HG03097 (cell line): ENCODE measurements around the gene LGMN.
A peak's percentile ranks its signal among the peaks of the same experiment; 100 is the strongest.
"Not testable (repeated sequence)": the region's sequence is repeated elsewhere in the genome, so short reads cannot be mapped to it uniquely, and the experiment has no call there.

ENCODE experiments used
- ATAC-seq: cut with Tn5 transposase; IDR thresholded peaks from one replicate; pipeline ENCODE4 v1.9.1; 2021; ENCODE audit not compliant: unreplicated experiment, low FRiP score

Gene LGMN

DNA sequence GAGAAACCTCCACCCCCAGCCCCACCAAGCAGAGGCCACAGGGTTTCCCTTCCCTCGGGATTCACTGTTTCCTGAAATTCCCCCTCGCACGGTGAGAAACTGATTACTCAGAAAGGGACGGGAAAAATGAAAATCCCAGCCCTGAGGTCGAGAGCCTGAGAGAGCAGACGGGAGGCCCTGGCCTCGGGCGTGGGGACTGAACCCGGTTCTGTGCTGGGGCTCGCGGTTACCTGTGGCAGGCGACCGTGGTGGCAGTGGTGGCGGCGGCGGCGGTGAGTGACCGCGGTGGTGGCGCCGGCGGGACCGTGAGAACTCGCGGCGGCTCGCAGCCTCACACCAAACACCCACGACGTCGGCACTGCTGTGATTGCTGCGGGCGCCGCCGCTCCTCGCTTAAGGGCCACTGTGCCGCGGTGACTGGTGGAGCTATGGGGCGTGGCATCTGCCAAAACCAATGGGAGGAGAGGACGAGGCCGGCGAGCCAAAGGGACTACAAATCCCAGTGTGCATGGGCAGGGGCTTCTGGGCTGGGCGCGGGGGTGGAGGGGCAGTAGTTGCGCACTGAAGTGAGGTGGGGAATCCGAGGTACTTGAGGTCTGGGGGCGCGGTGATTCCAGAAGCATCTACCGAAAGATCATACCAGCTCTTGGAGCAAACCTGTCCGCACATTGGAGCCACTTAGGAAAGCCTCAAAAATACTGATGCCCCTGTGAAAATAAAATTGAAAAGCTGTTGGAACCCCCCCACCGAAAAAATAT lies at the start of gene LGMN:
LGMN (minus strand) TSS at position 369 of the 758 bp plus-strand sequence. CDS start 15,841 bp downstream, outside the sequence.
- ATAC-seq = peak; percentile 74

GRCh38 chr14:92794961-92795360 lies 46.5 kb upstream of the LGMN start:
- no peak for ATAC-seq

DNA sequence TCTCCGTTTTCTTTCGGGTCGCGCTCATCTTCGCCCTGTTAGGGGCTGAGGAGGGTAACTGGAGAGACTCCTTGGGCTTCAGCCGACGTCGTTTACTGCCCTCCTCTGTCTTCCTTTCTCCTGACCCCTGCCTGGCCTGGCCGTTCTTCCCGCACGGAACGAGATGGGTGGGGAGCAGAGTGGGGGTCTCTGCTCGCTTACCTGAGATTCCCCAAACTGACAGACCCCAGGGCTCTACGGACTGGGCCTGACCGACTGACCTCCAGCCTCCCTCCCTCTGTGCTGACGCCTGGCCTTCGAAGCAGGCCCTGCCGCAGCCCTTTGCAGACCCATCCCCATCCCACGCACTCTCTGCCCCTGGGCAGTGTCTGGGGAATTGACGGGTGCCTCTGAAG lies 46.1 kb upstream of the LGMN start:
- ATAC-seq = no peak

- ATAC-seq = peak; percentile 95
These were observed 45.5 kb upstream of the LGMN start, which contains the start of gene GOLGA5 for GRCh38 chr14:92793709-92794546. TSS of gene GOLGA5 (plus strand) at chr14:92794305. CDS start at chr14:92797438, 3,133 bp downstream.

DNA sequence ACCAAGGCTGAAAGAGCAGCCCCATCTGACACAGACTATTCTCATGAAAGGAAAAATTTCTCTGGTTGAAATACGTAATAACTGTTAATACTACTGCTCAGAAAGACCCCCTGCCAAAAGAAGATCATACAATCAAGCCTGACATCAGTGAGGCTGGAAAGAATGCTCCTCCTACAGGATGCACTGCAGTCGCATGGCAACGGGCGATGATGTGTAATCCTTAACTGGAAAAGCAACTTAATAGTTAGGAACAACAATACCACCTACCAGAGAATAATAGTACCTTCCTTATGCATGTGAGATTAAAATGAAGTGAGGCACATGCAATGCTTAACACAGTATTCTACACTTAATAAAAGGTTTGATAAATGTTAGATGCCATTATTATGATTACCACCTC lies 44.5 kb upstream of the LGMN start:
- no peak for ATAC-seq

- no peak for ATAC-seq
These were observed 41.1 kb upstream of the LGMN start for GRCh38 chr14:92789457-92790089.

DNA sequence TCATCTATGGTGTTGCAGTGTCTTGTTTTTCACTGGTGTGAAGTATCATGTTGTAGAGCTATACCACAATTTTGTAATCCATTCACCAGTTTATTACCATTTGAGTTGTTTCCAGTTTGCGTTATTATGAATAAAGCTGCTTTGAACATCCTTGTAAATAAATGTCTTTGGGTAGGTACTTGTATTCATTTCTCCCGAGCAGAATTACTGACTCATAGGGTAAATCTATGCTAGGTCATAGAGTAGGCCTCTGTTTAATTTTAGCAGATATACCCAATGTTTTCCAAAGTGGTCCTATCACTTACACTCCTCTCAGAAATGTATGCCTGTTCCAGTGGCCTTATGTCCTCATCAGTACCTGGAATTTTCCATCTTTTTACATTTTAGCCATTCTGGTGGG lies 39.1 kb upstream of the LGMN start:
- ATAC-seq = no peak

GRCh38 chr14:92786427-92786756 lies 38.0 kb upstream of the LGMN start:
- no peak for ATAC-seq

DNA sequence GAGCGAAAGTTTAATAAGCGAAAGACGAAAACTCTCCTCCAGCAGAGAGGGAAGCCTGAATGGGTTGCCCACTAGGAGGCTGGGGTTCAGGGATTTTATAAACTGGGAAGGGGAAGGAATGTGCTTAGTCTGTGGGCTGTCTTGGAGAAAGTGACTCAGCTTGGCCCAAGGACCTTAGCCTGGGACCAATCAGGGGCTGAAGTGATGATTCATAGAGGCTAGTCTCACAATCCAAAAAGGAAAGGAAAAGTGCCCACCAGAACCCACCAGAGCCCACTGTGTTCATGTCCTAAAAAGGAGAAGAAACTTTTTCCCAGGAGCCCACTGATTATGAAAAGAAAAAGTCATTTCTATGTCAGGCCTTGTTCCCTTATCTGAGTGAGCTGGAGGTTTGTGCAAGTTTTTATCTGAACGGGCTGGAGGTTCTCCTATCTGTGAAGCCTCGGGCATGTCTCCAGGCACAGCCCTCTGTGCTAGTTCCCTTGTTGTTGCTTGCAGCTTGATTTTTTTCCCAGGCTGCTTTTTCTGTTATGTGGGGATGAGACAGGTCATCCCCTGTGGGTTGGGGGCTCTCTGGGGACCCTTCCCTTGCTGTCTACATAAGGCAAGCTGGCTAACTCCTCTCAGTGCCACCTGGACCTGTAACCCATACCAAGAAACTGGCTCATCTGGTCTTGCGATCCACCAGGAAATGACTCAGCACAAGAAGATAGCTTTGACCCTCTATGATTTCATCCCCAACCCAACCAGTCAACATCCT lies 37.4 kb upstream of the LGMN start:
- no peak for ATAC-seq

GRCh38 chr14:92783813-92784431 lies 35.5 kb upstream of the LGMN start:
- no peak for ATAC-seq

DNA sequence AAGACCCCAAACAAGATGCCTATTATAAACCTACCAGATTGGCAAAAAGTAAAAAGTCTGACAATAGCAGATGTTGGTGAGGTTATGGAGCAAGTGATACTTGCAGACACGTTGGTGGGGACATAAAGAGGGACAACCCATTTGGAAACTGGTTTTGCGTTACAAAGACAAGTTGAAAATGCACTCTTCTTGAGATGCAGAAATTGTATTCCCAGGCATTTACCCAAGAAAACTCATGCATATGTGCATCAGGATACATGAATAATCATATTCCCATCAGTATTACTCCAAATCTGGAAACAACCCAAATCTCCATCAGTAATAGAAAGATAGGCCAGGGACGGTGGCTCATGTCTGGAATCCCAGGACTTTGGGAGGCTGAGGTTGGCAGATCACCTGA lies 32.9 kb upstream of the LGMN start:
- ATAC-seq = no peak

- ATAC-seq = no peak
These were observed 32.2 kb upstream of the LGMN start for GRCh38 chr14:92780444-92781232.

DNA sequence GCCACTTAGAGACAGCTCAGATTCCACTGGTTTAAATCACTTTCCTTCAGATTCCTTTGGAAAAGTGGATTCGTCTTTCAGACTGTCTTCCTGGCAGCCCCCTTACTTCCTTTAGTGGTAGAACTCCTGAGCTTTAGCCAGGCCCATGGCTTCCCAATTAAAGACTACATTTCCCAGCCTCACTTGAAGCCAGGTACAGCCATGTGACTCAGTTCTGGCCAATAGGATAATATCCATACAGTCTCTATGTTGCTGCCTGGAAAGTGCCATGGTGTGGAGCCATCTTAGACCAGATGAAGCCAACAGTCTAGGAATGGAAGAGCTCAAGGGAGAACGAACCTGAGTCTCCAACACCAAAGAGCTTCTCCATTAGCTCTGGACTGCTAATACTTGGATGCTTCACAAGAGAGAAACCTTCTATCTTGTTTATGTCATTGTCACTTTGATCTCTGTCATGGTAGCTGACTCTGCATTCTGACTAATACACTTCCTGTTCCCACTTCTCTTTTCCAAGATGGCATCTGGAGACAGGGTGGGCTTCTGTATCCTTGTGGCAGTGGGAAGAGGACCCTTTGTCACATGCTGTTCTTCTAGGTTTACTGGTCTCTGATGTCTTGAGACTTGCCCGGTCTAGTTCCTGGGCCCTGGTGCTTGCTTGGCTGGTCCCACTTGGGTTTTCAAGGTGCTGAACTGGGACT lies 30.6 kb upstream of the LGMN start:
- not testable (repeated sequence) for ATAC-seq

DNA sequence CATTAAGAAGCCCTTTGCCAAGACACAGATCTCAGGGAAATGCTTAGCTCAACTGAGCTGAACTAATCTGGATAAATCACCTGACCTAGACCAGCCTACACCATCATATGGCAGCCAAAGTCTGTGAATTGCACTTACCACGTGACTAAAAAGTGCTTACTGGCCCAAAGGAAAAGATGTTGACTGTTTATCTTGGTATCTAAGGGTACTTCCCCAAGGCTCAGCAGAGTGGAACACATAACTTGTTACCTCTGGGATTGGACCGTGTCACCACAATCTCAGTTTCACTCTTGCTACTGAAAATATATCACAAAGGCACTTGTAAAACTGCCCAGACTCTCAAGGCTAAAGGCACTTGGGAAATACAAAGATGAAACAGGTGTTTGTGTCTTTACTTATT lies 26.9 kb upstream of the LGMN start:
- ATAC-seq = peak; percentile 91

DNA sequence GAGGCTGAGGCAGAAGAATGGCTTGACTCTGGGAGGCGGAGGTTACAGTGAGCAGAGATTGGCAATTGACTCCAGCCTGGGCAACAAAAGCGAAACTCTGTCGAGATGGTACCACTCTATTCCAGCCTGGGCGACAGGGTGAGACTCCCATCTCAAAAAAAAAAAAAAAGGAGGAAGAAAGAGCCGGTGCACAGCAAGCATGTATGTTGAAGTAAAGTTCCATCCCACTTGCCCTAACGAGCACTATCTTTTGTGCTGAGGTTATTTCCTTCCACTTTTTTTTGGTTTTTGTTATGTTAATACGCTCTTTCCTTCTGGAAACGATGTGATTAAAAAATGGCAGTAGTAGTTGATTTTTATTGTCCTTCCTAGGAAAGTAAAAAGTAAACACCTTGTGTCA lies 26.1 kb upstream of the LGMN start:
- ATAC-seq = no peak

- no peak for ATAC-seq
These were observed 22.1 kb upstream of the LGMN start for GRCh38 chr14:92770484-92770883.

DNA sequence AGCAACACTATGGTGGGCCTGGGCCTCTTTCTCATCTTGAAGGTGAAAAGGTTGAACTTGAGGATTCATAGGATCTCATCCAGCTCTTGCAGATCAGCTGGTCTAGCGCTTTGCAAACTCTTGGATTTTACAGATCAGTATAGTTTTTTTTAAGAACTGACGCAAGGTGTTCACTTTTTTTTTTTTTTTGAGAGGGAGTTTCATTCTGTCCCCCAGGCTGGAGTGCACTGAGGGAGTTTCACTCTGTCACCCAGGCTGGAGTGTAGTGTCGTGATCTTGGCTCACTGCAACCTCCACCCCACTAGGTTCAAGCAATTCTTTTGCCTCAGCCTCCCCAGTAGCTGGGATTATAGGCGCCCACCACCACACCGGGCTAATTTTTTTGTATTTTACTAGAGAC lies 20.4 kb upstream of the LGMN start:
- no peak for ATAC-seq

DNA sequence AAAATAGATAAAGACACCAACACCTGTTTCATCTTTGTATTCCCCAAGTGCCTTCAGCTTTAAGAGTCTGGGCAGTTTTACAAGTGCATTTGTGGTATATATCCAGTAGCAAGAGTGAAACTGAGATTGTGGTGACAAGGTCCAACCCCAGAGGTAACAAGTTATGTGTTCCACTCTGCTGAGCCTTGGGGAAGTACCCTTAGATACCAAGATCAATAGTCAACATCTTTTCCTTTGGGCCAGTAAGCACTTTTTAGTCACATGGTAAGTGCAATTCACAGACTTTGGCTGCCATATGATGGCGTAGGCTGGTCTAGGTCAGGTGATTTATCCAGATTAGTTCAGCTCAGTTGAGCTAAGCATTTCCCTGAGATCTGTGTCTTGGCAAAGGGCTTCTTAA lies 19.8 kb upstream of the LGMN start:
- ATAC-seq = peak; percentile 75
